ENCODE results near the gene MEIS1. TPM values are rescaled to one million over a fixed set of nuclear protein-coding genes. Genes with fewer than 3 reads are reported as not detected.
A peak's percentile ranks its signal among the peaks of the same experiment; 100 is the strongest.

MEIS1 gene
- total RNA-seq, 2 donors from 2014 or later, result 1.8 to 2.3 TPM

DNA sequence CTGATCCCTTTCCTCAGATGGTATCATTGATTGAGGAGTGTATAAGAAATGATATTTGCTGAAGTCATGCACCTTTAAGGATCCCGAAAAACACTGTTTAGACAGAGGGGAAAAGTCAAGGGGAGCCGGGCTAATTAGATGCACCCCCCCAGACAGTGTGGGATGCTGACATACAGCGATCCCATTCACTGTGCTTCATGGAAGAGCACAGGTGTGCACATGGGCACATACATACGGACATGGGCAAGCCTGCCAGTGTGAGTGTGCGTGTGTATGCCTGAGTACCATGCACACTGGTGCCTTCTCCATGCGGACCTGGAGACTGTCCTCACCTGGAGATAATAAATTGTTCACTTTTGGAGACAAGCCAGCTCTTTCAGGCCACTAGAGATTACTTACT is 22.6 kb downstream of the MEIS1 start:
- no peak overlapping the region for H3K4me3 ChIP-seq (ENCODE audit: low read length)
- TF ChIP-seq, protein P1, sequence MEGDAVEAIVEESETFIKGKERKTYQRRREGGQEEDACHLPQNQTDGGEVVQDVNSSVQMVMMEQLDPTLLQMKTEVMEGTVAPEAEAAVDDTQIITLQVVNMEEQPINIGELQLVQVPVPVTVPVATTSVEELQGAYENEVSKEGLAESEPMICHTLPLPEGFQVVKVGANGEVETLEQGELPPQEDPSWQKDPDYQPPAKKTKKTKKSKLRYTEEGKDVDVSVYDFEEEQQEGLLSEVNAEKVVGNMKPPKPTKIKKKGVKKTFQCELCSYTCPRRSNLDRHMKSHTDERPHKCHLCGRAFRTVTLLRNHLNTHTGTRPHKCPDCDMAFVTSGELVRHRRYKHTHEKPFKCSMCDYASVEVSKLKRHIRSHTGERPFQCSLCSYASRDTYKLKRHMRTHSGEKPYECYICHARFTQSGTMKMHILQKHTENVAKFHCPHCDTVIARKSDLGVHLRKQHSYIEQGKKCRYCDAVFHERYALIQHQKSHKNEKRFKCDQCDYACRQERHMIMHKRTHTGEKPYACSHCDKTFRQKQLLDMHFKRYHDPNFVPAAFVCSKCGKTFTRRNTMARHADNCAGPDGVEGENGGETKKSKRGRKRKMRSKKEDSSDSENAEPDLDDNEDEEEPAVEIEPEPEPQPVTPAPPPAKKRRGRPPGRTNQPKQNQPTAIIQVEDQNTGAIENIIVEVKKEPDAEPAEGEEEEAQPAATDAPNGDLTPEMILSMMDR (conservative IDR thresholded peaks at IDR 0.05), result no peak
- no peak overlapping the region for H3K27ac ChIP-seq (ENCODE audit: low read depth, low read length)
- no peaks in the 10 kb centered on the region for H3K4me1 Mint-ChIP-seq
- no peaks in the 10 kb centered on the region for H3K36me3 Mint-ChIP-seq (ENCODE audit: low read depth)
- H3K27me3 Mint-ChIP-seq (ENCODE audit: insufficient read depth), result peaks cover 36% of the 10 kb centered on the region
- no peak overlapping the region for H3K27ac Mint-ChIP-seq
- no peaks in the 10 kb centered on the region for H3K9me3 Mint-ChIP-seq
- no peaks in the 10 kb centered on the region for H3K9me3 ChIP-seq (ENCODE audit: control insufficient read depth, low read length)
- no peaks in the 10 kb centered on the region for H3K27me3 ChIP-seq (ENCODE audit: control insufficient read depth, insufficient read depth, low read length, poor library complexity, severe bottlenecking)
- no peaks in the 10 kb centered on the region for H3K4me1 ChIP-seq (ENCODE audit: control insufficient read depth, insufficient read depth, low read length)
- no peak overlapping the region for H3K4me3 Mint-ChIP-seq
- 83 to 85% methylated on average over 4 to 6 of the region's 6 CpGs for WGBS, 2 experiments (ENCODE audit: insufficient coverage in 1 of 2, insufficient read length in 1 of 2)
- no peak for DNase-seq
- no peak overlapping the region for H3K9ac ChIP-seq (ENCODE audit: extremely low read depth, low read length, poor library complexity, severe bottlenecking)
- H3K36me3 ChIP-seq (ENCODE audit: control insufficient read depth, insufficient read depth, low read length), result no peaks in the 10 kb centered on the region

DNA sequence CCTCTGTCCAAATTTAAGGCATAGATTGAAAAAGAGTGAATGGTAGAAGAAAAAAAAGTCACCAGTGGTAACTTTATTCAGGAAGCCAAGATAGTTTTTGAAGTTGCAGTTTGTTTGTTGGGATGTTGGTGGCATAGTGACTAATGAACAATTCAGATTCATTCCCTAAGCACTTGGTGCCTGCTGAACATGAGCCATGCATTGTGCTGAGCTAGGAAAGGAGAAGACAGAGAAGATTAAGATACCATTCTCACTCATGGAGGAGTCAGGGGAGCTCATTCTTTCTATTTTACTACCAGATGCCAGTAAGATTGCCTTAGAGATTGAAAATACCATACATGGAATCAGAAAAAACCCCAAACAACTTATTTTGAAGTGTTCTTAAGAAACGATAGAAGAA is 25.1 kb downstream of the MEIS1 start:
- Histone ChIP-seq H3K27ac (ENCODE audit: low read depth, low read length) (no peak overlapping the region), H3K9me3 (ENCODE audit: control insufficient read depth, low read length) (no peaks in the 10 kb centered on the region), H3K36me3 (ENCODE audit: control insufficient read depth, insufficient read depth, low read length) (no peaks in the 10 kb centered on the region), H3K27me3 (ENCODE audit: control insufficient read depth, insufficient read depth, low read length, poor library complexity, severe bottlenecking) (no peaks in the 10 kb centered on the region), H3K4me1 (ENCODE audit: control insufficient read depth, insufficient read depth, low read length) (no peaks in the 10 kb centered on the region), H3K4me3 (ENCODE audit: low read length) (no peak overlapping the region), H3K9ac (ENCODE audit: extremely low read depth, low read length, poor library complexity, severe bottlenecking) (no peak overlapping the region)
- Mint-ChIP-seq H3K36me3 (ENCODE audit: low read depth) (no peaks in the 10 kb centered on the region), H3K27ac (no peak overlapping the region), H3K27me3 (ENCODE audit: insufficient read depth) (peaks cover 28% of the 10 kb centered on the region), H3K4me3 (no peak overlapping the region), H3K4me1 (peaks cover 2% of the 10 kb centered on the region), H3K9me3 (no peaks in the 10 kb centered on the region)
- WGBS, 2 experiments (ENCODE audit: insufficient coverage in 1 of 2, insufficient read length in 1 of 2), result 97 to 100% methylated on average over 1 of the region's 1 CpG
- no peak for DNase-seq
- TF ChIP-seq, protein P1 (conservative IDR thresholded peaks at IDR 0.05), result no peak

DNA sequence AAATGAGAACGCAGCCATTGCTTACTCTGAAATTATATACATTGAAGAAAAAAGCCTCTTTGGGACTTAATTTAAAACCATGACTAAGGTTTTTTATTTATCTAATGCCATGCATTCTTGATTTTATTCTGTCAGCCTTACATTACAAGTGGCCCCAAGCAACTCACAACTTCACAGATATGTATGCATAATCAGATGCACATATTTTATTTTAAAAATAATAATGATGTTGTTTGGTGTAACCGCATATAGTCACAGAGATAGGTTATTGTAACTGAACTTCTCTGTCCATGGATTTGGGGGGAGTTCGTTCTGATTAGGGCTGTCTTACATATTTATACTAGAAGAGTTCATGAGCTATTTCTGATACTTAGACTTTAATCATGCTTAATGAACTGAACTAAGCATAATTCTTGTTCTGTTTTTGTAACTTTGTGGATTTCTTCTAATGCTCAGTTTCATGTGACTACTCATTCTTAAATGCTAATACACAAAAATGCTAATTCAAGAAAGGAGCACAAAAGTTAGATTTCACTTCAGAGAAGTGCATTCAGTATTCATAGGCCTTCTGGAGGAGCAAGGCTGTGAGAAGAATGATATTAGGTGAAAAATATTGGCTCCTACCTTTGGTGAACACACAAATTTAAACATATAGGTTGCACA is 26.2 kb downstream of the MEIS1 start:
- Mint-ChIP-seq H3K4me1 (peaks cover 2% of the 10 kb centered on the region), H3K36me3 (ENCODE audit: low read depth) (no peaks in the 10 kb centered on the region), H3K27ac (no peak overlapping the region), H3K9me3 (no peaks in the 10 kb centered on the region), H3K4me3 (no peak overlapping the region), H3K27me3 (ENCODE audit: insufficient read depth) (peaks cover 21% of the 10 kb centered on the region)
- no peak overlapping the region for H3K4me3 ChIP-seq (ENCODE audit: low read length)
- no peak for DNase-seq
- H3K27me3 ChIP-seq (ENCODE audit: control insufficient read depth, insufficient read depth, low read length, poor library complexity, severe bottlenecking), result no peaks in the 10 kb centered on the region
- 96 to 100% methylated on average over 2 to 3 of the region's 3 CpGs for WGBS, 2 experiments (ENCODE audit: insufficient coverage in 1 of 2, insufficient read length in 1 of 2)
- peak overlapping the region; percentile 4 for H3K27ac ChIP-seq (ENCODE audit: low read depth, low read length)
- no peak overlapping the region for H3K9ac ChIP-seq (ENCODE audit: extremely low read depth, low read length, poor library complexity, severe bottlenecking)
- no peaks in the 10 kb centered on the region for H3K9me3 ChIP-seq (ENCODE audit: control insufficient read depth, low read length)
- H3K4me1 ChIP-seq (ENCODE audit: control insufficient read depth, insufficient read depth, low read length), result no peaks in the 10 kb centered on the region
- TF ChIP-seq, protein P1 (conservative IDR thresholded peaks at IDR 0.05), result no peak
- no peaks in the 10 kb centered on the region for H3K36me3 ChIP-seq (ENCODE audit: control insufficient read depth, insufficient read depth, low read length)

Data from endodermal cell (in vitro differentiated cells).